H1 (cell line): ENCODE data around the gene CLEC16A. TPM values are rescaled to one million over a fixed set of nuclear protein-coding genes. Genes with fewer than 3 reads are reported as not detected.

Experiments
- CTCF ChIA-PET: fragments of 300-600 bp; sonication (Branson Sonifier 250); formaldehyde crosslinking; loops from one replicate; lab custom pipeline; 2021; ENCODE audit not compliant: partially characterized antibody; lab: Charles Lee
- POLR2A ChIA-PET: fragments of 300-600 bp; sonication (Branson Sonifier 250); formaldehyde crosslinking; loops from one replicate; lab custom pipeline; 2021; ENCODE audit warnings: inconsistent platforms; ENCODE audit not compliant: partially characterized antibody; lab: Charles Lee
- DNase-seq, 2 experiments: peaks; one replicate each; pipeline versions ENCODE4 v3.0.0 to v3.0.0-alpha.2; 2010 to 2022; ENCODE audit warnings: low spot score in 2 of 2, low read depth in 1 of 2, mixed read lengths in 1 of 2
- FAIRE-seq: peaks from 2 replicates; lab custom pipeline; 2011; peaks lifted over from hg19 to GRCh38; lab: Jason Lieb, UNC
- H2AFZ ChIP-seq: 2 replicates; pipeline ENCODE4 v1.8.1; 2012; ENCODE audit warnings: low read length, inconsistent platforms
- H2AK5ac ChIP-seq: 2 replicates; pipeline ENCODE4 v1.6.1; 2013; ENCODE audit warnings: low read depth, low read length
- H2BK120ac ChIP-seq: replicated peaks from 2 replicates; pipeline ENCODE3; 2013; ENCODE audit warnings: low read depth, low read length, inconsistent platforms
- H2BK12ac ChIP-seq: 2 replicates; pipeline ENCODE4 v1.6.1; 2013; ENCODE audit warnings: low read depth, low read length
- H2BK15ac ChIP-seq: 2 replicates; pipeline ENCODE4 v1.6.1; 2013; ENCODE audit warnings: low read length
- H2BK20ac ChIP-seq: 2 replicates; pipeline ENCODE4 v1.6.1; 2013; ENCODE audit warnings: low read length
- H2BK5ac ChIP-seq: 2 replicates; pipeline ENCODE4 v1.6.1; 2013; ENCODE audit warnings: low read depth, low read length
- H3K14ac ChIP-seq: 2 replicates; pipeline ENCODE4 v1.6.1; 2013; ENCODE audit warnings: inconsistent platforms; ENCODE audit not compliant: insufficient read length
- H3K18ac ChIP-seq: 2 replicates; pipeline ENCODE4 v1.6.1; 2013; ENCODE audit warnings: low read length; ENCODE audit errors: extremely low read depth
- H3K23ac ChIP-seq: 2 replicates; pipeline ENCODE4 v1.6.1; 2013; ENCODE audit warnings: inconsistent platforms; ENCODE audit not compliant: insufficient read length
- H3K23me2 ChIP-seq: 2 replicates; pipeline ENCODE4 v1.6.1; 2013; ENCODE audit warnings: low read depth, low read length
- H3K27ac ChIP-seq: 2 replicates; pipeline ENCODE4 v1.6.1; 2011; ENCODE audit warnings: low read depth, low read length, inconsistent platforms
- H3K27me3 ChIP-seq, 4 experiments: replicated peaks in 1 of 4; 1 replicate in 1 of 4; 2 replicates in 3 of 4; pipeline versions ENCODE4 v1.6.1 to v1.8.1; 2011 to 2013; ENCODE audit warnings: low read length in 3 of 4, mild to moderate bottlenecking in 3 of 4, inconsistent platforms in 2 of 4, mixed read lengths in 2 of 4, moderate library complexity in 1 of 4; ENCODE audit not compliant: control insufficient read depth in 3 of 4, insufficient read depth in 3 of 4; ENCODE audit errors: extremely low read depth in 1 of 4
- H3K36me3 ChIP-seq, 4 experiments: 2 replicates each; pipeline versions ENCODE4 v1.6.1 to v1.8.1; 2011 to 2013; ENCODE audit warnings: mild to moderate bottlenecking in 4 of 4, low read length in 3 of 4, moderate library complexity in 2 of 4, control low read depth in 1 of 4, inconsistent platforms in 1 of 4; ENCODE audit not compliant: insufficient read depth in 4 of 4, control insufficient read depth in 2 of 4
- H3K4ac ChIP-seq: replicated peaks from 2 replicates; pipeline ENCODE3; 2013; ENCODE audit warnings: low read length, low read depth, mixed read lengths, inconsistent platforms; ENCODE audit not compliant: insufficient read length
- H3K4me1 ChIP-seq, 4 experiments: replicated peaks in 1 of 4; 1 replicate in 1 of 4; 2 replicates in 3 of 4; pipeline versions ENCODE4 v1.6.1 to v1.8.1; 2011 to 2013; ENCODE audit warnings: low read length in 3 of 4, inconsistent platforms in 2 of 4, mixed read lengths in 1 of 4; ENCODE audit not compliant: insufficient read depth in 4 of 4, control insufficient read depth in 3 of 4
- H3K4me2 ChIP-seq, 2 experiments: 2 replicates each; pipeline versions ENCODE4 v1.6.1 to v1.8.1; 2011 to 2013; ENCODE audit warnings: low read depth in 2 of 2, low read length in 2 of 2, control low read depth in 1 of 2, inconsistent platforms in 1 of 2, mild to moderate bottlenecking in 1 of 2; ENCODE audit not compliant: insufficient read depth in 1 of 2
- H3K4me3 ChIP-seq, 4 experiments: fragments of 200-600, 300-600 bp in 1 of 4; sonication (generic), shearing (Covaris generic), sonication (Bioruptor Twin) in 1 of 4; 2 replicates each; pipeline versions ENCODE4 v1.5.1 to v1.8.1; 2011 to 2016; ENCODE audit warnings: low read length in 4 of 4, low read depth in 3 of 4, control low read depth in 2 of 4, inconsistent platforms in 2 of 4, mild to moderate bottlenecking in 2 of 4, mixed read lengths in 1 of 4, moderate library complexity in 1 of 4; ENCODE audit not compliant: insufficient read depth in 2 of 4; ENCODE audit errors: extremely low read depth in 1 of 4
- H3K56ac ChIP-seq: replicated peaks from 2 replicates; pipeline ENCODE3; 2013; ENCODE audit warnings: low read depth, mild to moderate bottlenecking, mixed read lengths, low read length, inconsistent platforms; ENCODE audit not compliant: insufficient read length
- H3K79me1 ChIP-seq: 2 replicates; pipeline ENCODE4 v1.6.1; 2013; ENCODE audit warnings: low read depth, low read length, control low read depth
- H3K79me2 ChIP-seq, 2 experiments: 2 replicates each; pipeline versions ENCODE4 v1.6.1 to v1.8.1; 2012 to 2013; ENCODE audit warnings: low read length in 2 of 2, mild to moderate bottlenecking in 2 of 2, inconsistent platforms in 1 of 2; ENCODE audit not compliant: insufficient read depth in 2 of 2, control insufficient read depth in 1 of 2
- H3K9ac ChIP-seq, 4 experiments: replicated peaks in 1 of 4; 1 replicate in 1 of 4; 2 replicates in 3 of 4; pipeline versions ENCODE4 v1.6.1 to v1.8.1; 2011 to 2013; ENCODE audit warnings: low read depth in 3 of 4, low read length in 3 of 4, control low read depth in 2 of 4, mild to moderate bottlenecking in 2 of 4, moderate library complexity in 2 of 4, inconsistent platforms in 1 of 4; ENCODE audit errors: extremely low read depth in 1 of 4
- H3K9me3 ChIP-seq, 2 experiments: 2 replicates each; pipeline versions ENCODE4 v1.6.1 to v1.8.1; 2012 to 2013; ENCODE audit warnings: mild to moderate bottlenecking in 2 of 2, moderate library complexity in 2 of 2, control low read depth in 1 of 2, inconsistent platforms in 1 of 2, low read depth in 1 of 2, low read length in 1 of 2, mixed read lengths in 1 of 2; ENCODE audit not compliant: insufficient read depth in 2 of 2
- H4K20me1 ChIP-seq, 2 experiments: replicated peaks in 1 of 2; 2 replicates each; pipeline versions ENCODE3 to v1.8.1; 2011 to 2013; ENCODE audit warnings: inconsistent platforms in 2 of 2, low read length in 2 of 2, mild to moderate bottlenecking in 1 of 2; ENCODE audit not compliant: insufficient read depth in 2 of 2, control insufficient read depth in 1 of 2
- H4K5ac ChIP-seq: 2 replicates; pipeline ENCODE4 v1.6.1; 2013; ENCODE audit warnings: low read length, low read depth, mixed read lengths, inconsistent platforms; ENCODE audit not compliant: insufficient read length
- H4K8ac ChIP-seq: 2 replicates; pipeline ENCODE4 v1.8.0; 2013; ENCODE audit warnings: mild to moderate bottlenecking, moderate library complexity, low read length, inconsistent platforms; ENCODE audit not compliant: insufficient read depth; ENCODE audit errors: extremely low read depth
- H4K91ac ChIP-seq: replicated peaks from 2 replicates; pipeline ENCODE3; 2013; ENCODE audit warnings: low read length, mixed read lengths, inconsistent platforms; ENCODE audit not compliant: insufficient read length
- GABPA ChIP-seq: IDR thresholded peaks from 2 replicates; pipeline ENCODE4 v1.6.1; 2011; ENCODE audit warnings: mild to moderate bottlenecking, low read length, moderate library complexity, borderline replicate concordance; ENCODE audit not compliant: insufficient read depth
- NANOG ChIP-seq: IDR thresholded peaks from 2 replicates; pipeline ENCODE4 v1.6.1; 2011; ENCODE audit warnings: low read length, low read depth, mild to moderate bottlenecking, inconsistent platforms; ENCODE audit not compliant: insufficient read depth, poor library complexity, severe bottlenecking
- SP4 ChIP-seq: IDR thresholded peaks from 2 replicates; pipeline ENCODE4 v1.6.1; 2012; ENCODE audit warnings: low read length, inconsistent platforms
- WGBS, 2 experiments: shearing (Covaris generic) in 1 of 2; methylation state at CpG; one replicate each; pipeline versions ENCODE4 v1.1.6 to v1.1.7; 2013 to 2015; ENCODE audit warnings: low lambda C conversion rate in 2 of 2, mixed read lengths in 2 of 2, inconsistent platforms in 1 of 2, low coverage in 1 of 2, missing lambda C conversion rate in 1 of 2; ENCODE audit not compliant: insufficient replicate concordance in 2 of 2, insufficient coverage in 1 of 2, insufficient read length in 1 of 2; ENCODE audit errors: extremely low coverage in 1 of 2, missing lambda C conversion rate in 1 of 2; 5-methylcytosine and 5-hydroxymethylcytosine counted together
- polyA plus RNA-seq, 7 experiments: library from polyadenylated mRNA; depleted of rRNA in 3 of 7; stranded (reverse) in 5 of 7; unstranded in 2 of 7; fragments of >200 nt in 5 of 7; fragments of 200-250 nt in 2 of 7; gene quantifications; 1 replicate in 5 of 7; 2 replicates in 1 of 7; 4 replicates in 1 of 7; pipeline versions ENCODE4 v1.2.1 to v1.2.3, GENCODE V29; 2011 to 2013; ENCODE audit warnings: missing spikeins in 2 of 7, mixed read lengths in 2 of 7
- total RNA-seq: library from RNA; stranded (reverse); fragmentation: NEBNext Ultra II Directional; extraction: Animal tissue kit (Norgen Biotek cat#: 25700); gene quantifications from 2 replicates; pipeline ENCODE4 v1.2.1, GENCODE V29; 2021

The CLEC16A gene
- total and polyA plus RNA-seq, 2 of the 8 experiments (the other 6 are each of a cell fraction or from before 2014, with no cell fraction given) = 7.6 to 19.3 TPM

GRCh38 chr16:11190588-11191560 lies 246.5 kb downstream of the CLEC16A start:
- no peak overlapping the region for H3K23ac ChIP-seq
- no peak overlapping the region for H3K56ac ChIP-seq
- H4K20me1 ChIP-seq = no peaks in the 10 kb centered on the region
- no peak overlapping the region for H3K14ac ChIP-seq
- H3K4me3 ChIP-seq = no peak overlapping the region
- no peak overlapping the region for H4K8ac ChIP-seq
- no peak overlapping the region for H2AK5ac ChIP-seq
- H3K79me1 ChIP-seq = no peaks in the 10 kb centered on the region
- 86% methylated on average over 15 of the region's 15 CpGs; no CpG with 5 or more reads in 1 of the 2 experiments for WGBS, 2 experiments
- 0 out of 2 replicates have a peak overlapping the region, but pooled peaks have one; percentile 16 for H2BK15ac ChIP-seq
- H3K4ac ChIP-seq = no peak overlapping the region
- H3K27ac ChIP-seq = no peak overlapping the region
- H3K23me2 ChIP-seq = no peaks in the 10 kb centered on the region
- H2BK20ac ChIP-seq = no peak overlapping the region
- no peaks in the 10 kb centered on the region for H3K36me3 ChIP-seq
- H3K27me3 ChIP-seq = no peaks in the 10 kb centered on the region
- no peaks in the 10 kb centered on the region for H3K79me2 ChIP-seq
- H3K18ac ChIP-seq = no peak overlapping the region; the same call in 1 of the 2 replicates
- H3K4me2 ChIP-seq = no peak overlapping the region
- no peak overlapping the region for H2BK120ac ChIP-seq
- no peak overlapping the region for H4K91ac ChIP-seq
- no peak overlapping the region for H4K5ac ChIP-seq
- DNase-seq = no peak
- no peak overlapping the region for H2AFZ ChIP-seq
- POLR2A ChIA-PET = interaction anchor here (1.2 kb wide), 1 partner anchor 11 kb away, joined by 7 read pairs; no protein-coding TSS in a partner anchor
- H3K9ac ChIP-seq = no peak overlapping the region
- no peak overlapping the region; the same call in 1 of the 2 replicates for H2BK5ac ChIP-seq
- CTCF ChIA-PET = interaction anchor here (0.6 to 2.4 kb wide), 10 partner anchors 8 to 220 kb away, joined by 3 to 7 read pairs (median 3); no protein-coding TSS in a partner anchor
- H2BK12ac ChIP-seq = no peak overlapping the region
- no peak for FAIRE-seq
- no peaks in the 10 kb centered on the region for H3K9me3 ChIP-seq
- peaks cover 0 to 3% (median 1%) of the 10 kb centered on the region in 4 experiments; a peak in 2 of 7 replicates for H3K4me1 ChIP-seq
- TF ChIP-seq SP4 = no peak
- TF ChIP-seq GABPA = no peak
- no peak for TF ChIP-seq NANOG
